Measurements from ENCODE around the gene HDAC9.

DNA sequence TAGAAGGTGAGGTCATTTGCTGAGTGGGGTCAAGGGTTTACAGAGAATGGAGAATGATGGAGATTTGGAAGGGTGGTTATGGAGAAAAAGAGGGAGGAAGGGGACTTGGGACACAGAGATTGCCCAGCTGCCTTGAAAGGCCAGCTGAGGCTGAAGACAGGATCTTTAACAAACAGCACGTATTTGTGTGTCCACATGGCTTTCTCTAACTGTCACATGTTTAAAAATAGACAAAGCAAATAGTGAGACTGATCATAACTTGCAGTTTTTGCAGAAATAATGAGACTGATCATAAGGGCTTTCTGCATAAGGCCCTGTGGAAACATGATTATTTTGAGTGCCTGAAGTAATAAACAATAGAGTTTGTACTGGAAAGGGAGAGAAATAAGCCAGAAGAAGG is 212.7 kb downstream of the HDAC9 start:
- TF ChIP-seq, protein P1, sequence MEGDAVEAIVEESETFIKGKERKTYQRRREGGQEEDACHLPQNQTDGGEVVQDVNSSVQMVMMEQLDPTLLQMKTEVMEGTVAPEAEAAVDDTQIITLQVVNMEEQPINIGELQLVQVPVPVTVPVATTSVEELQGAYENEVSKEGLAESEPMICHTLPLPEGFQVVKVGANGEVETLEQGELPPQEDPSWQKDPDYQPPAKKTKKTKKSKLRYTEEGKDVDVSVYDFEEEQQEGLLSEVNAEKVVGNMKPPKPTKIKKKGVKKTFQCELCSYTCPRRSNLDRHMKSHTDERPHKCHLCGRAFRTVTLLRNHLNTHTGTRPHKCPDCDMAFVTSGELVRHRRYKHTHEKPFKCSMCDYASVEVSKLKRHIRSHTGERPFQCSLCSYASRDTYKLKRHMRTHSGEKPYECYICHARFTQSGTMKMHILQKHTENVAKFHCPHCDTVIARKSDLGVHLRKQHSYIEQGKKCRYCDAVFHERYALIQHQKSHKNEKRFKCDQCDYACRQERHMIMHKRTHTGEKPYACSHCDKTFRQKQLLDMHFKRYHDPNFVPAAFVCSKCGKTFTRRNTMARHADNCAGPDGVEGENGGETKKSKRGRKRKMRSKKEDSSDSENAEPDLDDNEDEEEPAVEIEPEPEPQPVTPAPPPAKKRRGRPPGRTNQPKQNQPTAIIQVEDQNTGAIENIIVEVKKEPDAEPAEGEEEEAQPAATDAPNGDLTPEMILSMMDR (IDR thresholded peaks at IDR 0.05) = no peak
- TF ChIP-seq POLR2AphosphoS5 (IDR thresholded peaks at IDR 0.05) (no peak), POLR2A (IDR thresholded peaks at IDR 0.05) (no peak), EP300 (IDR thresholded peaks at IDR 0.05) (no peak)
